C4-2B (cell line): ENCODE data around the gene CHST11.

Source experiments
- ZFX ChIP-seq: fragments of 450-650 bp; IDR thresholded peaks from 2 replicates; pipeline ENCODE4 v1.6.1; 2017
- TF ChIP-seq, protein P1 (sequence below): fragments of 450-650 bp; conservative IDR thresholded peaks from 2 replicates; pipeline ENCODE4 v1.5.1; 2017; ENCODE audit warnings: mild to moderate bottlenecking

DNA sequence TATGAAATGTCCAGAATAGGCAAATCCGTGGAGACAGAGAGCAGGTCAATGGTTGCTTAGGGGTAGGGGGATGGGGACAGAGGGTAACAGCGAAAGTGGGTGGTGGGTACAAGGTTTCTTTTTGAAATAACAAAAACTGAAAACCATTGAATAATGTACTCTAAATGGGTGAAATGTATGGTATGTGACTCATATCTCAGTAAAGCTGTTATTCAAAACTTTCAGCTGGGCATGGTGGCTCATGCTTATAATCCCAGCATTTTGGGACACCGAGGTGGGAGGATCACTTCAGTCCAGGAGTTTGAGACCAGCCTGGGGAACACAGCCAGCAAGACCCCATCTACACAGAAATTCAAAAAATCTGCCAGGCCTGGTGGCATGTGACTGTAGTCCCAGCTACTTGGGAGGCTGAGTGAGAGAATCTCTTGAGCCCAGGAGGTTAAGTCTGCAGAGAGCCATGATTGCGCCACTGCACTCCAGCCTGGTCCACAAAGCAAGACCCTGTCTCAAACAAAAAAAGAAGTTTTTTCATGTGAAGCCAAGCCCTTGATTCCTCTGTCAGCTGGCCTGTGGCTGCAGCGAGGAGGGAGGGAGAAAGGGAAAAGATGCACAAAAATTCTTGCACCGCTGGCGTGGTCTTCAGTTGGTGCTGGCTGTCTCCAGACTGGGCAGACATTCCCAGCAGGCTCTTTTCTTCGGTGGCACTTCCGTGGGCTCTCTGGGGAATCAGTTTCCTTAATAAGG, 253.1 kb downstream of the CHST11 start:
- TF ChIP-seq, protein P1, sequence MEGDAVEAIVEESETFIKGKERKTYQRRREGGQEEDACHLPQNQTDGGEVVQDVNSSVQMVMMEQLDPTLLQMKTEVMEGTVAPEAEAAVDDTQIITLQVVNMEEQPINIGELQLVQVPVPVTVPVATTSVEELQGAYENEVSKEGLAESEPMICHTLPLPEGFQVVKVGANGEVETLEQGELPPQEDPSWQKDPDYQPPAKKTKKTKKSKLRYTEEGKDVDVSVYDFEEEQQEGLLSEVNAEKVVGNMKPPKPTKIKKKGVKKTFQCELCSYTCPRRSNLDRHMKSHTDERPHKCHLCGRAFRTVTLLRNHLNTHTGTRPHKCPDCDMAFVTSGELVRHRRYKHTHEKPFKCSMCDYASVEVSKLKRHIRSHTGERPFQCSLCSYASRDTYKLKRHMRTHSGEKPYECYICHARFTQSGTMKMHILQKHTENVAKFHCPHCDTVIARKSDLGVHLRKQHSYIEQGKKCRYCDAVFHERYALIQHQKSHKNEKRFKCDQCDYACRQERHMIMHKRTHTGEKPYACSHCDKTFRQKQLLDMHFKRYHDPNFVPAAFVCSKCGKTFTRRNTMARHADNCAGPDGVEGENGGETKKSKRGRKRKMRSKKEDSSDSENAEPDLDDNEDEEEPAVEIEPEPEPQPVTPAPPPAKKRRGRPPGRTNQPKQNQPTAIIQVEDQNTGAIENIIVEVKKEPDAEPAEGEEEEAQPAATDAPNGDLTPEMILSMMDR: no peak
- no peak for TF ChIP-seq ZFX
